NK-92 (cell line): ENCODE data around the gene DCLK3.

ENCODE experiments used
- DNase-seq: peaks from one replicate; lab custom pipeline; 2025; ENCODE audit not compliant: unreplicated experiment; lab: John Stamatoyannopoulos, UW

Gene DCLK3

GRCh38 chr3:36763850-36764703 lies at the start of gene DCLK3:
Gene DCLK3 (minus strand): TSS chr3:36764553. CDS start chr3:36764263, 290 bp downstream.
- no peak for DNase-seq

DNA sequence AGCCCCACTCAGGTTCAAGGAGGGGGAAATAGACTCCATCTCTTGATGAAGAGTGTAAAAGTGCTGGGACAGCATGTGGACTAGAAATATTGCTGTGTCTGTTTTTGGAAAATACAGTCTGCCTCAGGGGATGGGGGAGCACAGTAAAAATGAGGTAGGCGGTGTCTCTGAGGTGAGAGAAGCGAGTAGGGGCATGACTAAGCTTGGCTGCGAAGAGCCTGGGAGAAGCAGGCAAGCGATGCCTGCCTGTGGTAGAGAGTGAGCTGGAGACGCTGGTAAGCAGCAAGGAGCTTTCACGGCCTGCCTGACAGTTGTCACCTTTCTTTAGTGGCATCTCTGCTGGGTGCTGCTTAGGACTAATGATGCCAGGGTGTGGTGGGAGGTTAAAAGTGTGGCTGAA lies 49.0 kb upstream of the DCLK3 start:
- no peak for DNase-seq

GRCh38 chr3:36812240-36812639 lies 47.9 kb upstream of the DCLK3 start:
- no peak for DNase-seq

DNA sequence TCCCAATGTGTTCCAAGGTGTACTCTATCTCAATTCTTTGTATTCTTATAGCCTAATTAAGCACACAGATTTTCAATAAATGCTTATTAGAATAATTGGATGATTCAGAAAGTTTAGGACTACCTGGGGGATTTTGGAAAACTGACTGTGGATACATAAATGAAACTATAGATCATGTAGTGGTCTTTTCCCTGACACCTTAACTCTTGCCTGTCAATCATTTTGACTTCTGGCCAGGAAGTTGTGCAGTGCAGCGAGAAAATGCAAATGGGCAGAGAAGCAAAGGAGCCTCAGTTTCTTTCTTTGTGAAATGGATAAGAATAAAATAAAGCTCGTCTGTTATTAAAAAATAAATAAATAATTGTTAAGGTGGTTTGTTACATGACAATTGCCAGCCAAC lies 47.4 kb upstream of the DCLK3 start:
- DNase-seq, result no peak

DNA sequence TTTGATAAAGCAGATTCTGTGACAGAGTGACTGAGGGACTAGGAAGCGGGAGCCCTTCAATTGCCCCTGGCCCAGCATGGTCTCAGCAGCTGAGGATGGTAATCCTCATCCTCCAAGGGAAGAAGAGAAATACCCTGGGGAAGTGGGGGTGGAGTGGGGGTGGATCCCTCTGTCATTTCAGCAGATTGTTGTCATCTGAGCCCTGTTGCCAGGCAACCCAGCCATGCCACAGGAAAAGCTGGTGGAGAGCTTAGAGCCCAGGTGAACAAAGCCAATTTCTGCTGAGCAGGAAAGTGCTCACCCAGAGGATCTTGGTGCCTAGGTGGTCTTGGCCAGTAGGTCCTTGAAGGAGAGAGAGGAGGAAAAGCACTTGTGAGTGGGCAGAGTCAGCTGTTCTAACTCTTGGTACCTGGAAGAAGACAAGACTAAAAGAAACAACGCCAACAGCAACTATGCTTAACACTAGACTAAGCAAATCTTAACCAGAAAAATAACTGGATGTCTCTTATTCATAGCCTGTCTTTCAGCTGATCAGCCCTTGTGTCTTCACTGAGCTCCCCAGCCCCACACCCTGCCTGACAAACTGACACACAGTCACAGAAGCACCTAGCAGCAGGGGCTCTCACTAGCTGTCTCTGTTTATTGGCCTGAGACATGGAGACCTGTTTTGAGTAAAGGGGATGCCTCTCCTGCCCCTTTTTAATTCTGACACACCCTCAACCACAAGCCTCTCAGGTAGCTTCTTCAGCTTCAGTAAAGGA lies 40.1 kb upstream of the DCLK3 start:
- DNase-seq, result no peak

GRCh38 chr3:36803091-36803791 lies 38.9 kb upstream of the DCLK3 start:
- no peak for DNase-seq

GRCh38 chr3:36800533-36801116 lies 36.3 kb upstream of the DCLK3 start:
- DNase-seq, result no peak

DNA sequence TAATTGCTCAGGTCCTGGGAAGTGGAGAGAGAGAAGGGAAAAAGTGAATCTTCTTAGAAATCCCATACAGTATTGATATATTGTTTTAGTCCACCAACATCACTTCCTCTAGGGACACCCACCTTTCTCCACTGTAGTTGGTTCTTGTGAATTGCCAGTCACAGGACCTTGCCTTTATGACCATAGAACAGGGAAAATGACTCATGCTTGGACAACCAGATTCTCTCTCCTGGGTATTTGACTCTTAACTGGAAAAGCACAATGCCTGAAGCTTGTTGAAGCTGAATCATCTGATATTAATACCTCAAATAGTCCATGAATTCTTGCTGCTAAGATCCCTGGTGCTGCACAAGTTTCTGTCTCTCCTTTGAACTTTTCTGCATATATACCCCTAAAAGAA lies 32.5 kb upstream of the DCLK3 start:
- DNase-seq, result no peak

DNA sequence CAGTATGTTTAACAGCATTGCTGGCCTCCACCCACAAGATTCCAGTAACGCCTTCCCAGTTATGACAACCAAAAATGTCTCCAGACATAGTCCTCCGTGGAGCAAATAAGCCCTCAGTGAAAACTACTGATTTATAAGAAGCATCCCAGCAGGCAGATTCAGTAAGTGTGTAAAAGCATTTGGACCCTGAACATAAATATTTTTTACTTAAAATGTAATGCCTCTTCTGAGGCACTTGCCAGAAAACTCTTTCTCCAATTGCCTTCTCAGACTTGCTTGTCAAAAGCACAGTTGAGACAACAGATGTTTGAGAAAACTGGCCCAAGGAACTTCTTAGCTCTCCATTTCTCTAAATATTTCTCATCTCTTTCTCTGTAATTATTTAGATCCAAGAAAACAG lies 31.8 kb upstream of the DCLK3 start:
- DNase-seq, result no peak

DNA sequence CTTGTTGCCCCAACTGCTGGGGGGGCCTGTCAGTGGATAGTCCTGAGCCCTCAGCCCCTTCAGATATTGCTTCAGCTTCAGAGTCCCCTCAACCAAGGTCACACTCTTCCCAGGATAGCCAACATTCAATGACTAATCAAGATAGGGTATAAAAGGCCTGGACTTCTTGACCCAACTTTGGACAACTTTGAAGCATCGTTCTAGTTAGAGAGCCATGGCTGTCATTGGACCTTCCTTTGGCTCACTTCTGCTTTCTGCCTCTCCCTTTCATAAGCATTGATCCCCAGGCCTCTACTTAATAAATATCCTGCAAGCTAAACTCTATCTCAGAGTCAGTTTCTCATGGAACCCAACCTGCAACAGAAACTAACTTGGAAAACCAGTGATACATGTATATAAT lies 31.3 kb upstream of the DCLK3 start:
- DNase-seq, result no peak

DNA sequence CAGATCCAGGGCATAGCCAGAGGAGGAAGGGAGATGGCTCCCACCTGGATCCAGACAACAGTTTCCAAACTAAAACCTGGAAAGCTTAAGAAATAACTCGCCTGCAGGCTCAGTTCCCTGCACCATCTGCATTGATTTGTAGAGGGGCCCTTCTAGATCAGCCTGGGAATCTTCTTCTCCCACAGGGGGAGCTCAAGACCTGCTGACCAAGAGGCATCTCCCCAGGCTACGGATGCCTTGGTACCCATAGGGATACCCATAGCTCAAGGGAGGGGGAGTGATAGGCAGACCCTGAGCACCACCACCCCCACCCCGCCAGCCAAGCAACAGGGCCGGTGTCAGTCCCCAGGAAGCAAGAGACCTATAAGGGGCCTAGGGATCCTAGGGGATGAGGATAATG lies 28.0 kb upstream of the DCLK3 start:
- no peak for DNase-seq

DNA sequence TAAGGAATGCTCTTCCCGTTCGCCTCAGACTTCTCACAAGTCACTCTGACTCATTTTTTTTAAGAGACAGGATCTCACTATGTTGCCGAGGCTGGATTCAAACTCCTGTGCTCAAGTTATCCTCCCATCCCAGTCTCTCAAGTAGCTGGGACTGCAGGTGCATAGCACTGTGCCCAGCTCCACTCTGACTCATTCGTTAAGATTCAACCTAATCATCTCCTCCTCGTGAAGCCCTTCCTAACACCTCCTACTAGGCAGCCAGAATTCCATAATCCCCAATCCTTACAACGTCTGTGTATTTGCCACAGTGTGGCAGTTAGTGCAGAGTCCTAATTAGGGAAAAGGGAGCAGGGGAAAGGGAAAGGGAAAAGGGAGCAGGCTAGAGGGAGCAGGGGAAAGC lies 26.4 kb upstream of the DCLK3 start:
- DNase-seq, result no peak

- no peak for DNase-seq
Observed at GRCh38 chr3:36786921-36787890, 22.9 kb upstream of the DCLK3 start.

DNA sequence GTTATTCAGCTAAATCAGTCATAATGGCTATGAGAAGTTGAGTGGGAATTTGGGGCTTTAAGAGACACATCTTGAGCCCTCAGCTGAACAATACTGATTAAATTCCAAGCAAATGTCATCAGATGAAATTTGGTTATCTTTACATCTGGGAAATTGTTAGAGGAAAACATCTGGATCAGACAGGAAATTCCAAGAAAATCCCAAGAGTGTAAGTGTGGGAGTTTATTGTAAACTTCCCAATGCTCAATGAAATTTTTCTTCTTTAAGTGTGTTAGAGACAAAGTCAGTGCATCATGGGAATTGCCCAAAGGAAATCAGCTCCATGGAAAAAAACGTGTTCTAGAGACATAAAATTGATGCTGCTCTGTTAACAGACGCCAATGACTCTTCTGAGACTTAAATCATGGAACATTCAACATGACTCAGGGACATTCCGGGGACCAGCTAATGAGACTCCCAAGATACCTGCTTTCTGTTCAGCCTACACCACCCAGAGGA lies 19.8 kb upstream of the DCLK3 start:
- DNase-seq, result no peak

- no peak for DNase-seq
Observed at GRCh38 chr3:36777424-36778218, 13.3 kb upstream of the DCLK3 start.

- no peak for DNase-seq
Observed at GRCh38 chr3:36776436-36776835, 12.1 kb upstream of the DCLK3 start.

DNA sequence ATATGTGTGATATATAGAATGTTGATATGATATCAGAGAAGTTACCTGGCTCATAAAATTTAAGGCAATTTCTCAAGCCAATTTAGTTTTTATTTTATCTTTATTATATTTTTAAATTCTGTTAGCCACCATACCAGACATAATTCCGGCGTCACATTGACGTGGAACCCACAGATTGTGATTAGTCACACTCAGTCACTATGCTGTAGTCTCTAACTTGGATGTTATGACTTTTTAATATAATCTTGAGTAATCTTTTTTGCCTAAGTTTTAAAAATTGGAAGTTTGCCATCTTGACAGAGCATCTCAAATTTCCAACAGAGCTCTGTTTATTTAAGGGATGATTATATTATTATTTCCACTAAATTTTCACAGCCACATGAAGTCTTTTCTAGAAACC lies 9.7 kb upstream of the DCLK3 start:
- DNase-seq, result no peak

DNA sequence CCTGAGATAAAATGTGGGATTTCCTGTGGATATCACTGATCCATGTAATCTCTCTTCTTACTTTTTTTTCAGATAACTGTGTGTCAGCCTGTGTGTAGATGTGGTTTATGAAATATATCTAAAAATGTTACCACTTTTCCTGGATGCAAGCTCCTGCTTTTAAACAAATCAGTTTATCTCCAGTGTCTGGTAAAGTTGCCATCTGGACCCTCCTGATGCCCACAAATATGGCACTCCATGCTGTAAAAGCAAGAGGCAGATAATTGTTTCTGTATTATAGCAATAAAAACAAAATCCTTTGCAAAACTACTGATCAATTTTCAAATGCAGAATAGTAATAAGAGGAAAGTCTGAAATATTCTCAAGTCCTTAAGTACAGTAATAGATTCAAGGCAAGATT lies 7.6 kb upstream of the DCLK3 start:
- DNase-seq, result no peak

- no peak for DNase-seq
Observed at GRCh38 chr3:36769926-36770325, 5.6 kb upstream of the DCLK3 start.
